GM21529 (cell line): ENCODE data around the gene PNCK.
A peak's percentile ranks its signal among the peaks of the same experiment; 100 is the strongest.
"Not testable (repeated sequence)": the region's sequence is repeated elsewhere in the genome, so short reads cannot be mapped to it uniquely, and the experiment has no call there.

Experiments
- ATAC-seq: cut with Tn5 transposase; IDR thresholded peaks from one replicate; pipeline ENCODE4 v1.9.1; 2021; ENCODE audit not compliant: unreplicated experiment

Gene PNCK

GRCh38 chrX:153686711-153687110 lies 13.1 kb upstream of the PNCK start:
- no peak for ATAC-seq

- no peak for ATAC-seq
Observed at GRCh38 chrX:153685751-153686696, 12.4 kb upstream of the PNCK start.

DNA sequence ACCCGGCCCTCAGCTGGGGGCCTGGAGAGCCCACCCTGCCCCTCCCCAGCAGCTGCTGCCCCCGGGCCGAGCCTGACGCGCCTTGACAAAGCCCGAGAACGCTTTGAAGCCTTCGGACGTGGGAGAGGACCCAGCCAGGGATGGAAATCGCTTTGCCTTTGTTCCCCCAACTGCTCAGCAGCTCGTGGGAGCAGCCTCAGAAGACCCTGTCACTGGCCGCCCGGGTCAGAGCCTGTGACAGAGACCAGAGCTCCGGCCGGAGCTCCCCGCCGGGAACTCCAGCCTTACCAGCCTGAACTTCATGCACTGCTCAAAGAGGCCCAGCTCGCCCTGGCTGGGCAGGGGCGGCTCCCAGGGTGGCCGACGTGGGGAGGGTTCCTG lies 11.5 kb upstream of the PNCK start:
- no peak for ATAC-seq

- no peak for ATAC-seq
Observed at GRCh38 chrX:153684467-153685155, 11.0 kb upstream of the PNCK start.

DNA sequence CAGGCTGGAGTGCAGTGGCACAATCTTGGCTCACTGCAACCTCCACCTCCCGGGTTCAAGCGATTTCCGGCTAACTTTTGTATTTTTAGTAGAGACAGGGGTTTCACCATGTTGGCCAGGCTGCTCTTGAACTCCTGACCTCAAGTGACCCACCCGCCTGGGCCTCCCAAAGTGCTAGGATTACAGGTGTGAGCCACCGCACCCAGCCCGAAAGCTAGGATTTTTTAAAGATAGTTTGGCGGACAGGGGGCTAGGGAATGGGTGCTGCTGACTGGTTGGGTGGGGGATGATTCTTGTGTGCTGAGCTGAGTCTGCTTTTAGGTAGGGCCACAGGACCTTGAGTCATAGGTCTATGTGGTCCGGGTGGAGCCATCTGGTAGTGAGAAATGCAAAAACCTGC lies 9.9 kb upstream of the PNCK start:
- ATAC-seq = not testable (repeated sequence)

- ATAC-seq = no peak
Observed at GRCh38 chrX:153681175-153681574, 7.6 kb upstream of the PNCK start.

- no peak for ATAC-seq
Observed at GRCh38 chrX:153674219-153674851, 722 bp upstream of the PNCK start.

DNA sequence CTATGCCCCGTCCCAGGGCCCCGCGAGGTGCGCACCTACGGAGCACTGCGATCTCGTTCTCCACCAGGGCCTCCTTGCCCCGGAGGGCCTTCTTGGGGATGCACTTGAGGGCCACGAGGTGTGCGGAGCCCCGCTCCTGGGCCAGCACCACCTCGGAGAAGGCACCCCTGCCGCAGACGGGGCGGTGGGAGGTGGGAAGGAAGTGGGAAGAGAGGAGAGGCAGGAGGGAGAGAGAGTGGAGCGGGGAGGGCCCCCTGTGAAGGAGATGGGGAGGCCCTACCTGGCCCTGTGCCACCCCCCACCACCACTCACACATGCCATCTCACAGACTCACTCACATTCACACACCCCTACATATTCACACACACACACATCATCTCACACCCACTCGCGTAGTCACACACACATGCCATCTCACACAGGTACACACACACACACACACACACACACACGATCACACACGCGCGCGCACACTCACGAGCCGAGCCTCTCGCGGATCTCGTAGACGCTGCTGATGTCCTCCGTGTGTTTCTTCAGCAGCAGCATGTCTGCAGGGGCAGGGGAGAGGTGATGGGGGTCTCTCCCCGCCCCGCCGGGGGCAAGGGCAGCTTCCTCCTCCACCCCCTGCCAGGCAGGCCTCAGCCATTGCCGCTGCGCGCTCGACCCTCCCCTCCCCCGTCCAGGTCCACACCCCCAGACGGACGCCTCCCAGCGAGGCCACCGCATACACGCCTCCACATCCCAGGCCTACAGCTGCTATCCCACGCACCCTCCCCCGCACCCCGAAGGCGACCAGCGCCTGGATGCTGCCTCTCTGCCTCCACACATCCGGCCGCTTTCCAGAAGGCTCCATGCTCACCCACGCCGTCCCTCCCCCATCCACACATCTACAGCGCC lies 834 bp downstream of the PNCK start:
- no peak for ATAC-seq

DNA sequence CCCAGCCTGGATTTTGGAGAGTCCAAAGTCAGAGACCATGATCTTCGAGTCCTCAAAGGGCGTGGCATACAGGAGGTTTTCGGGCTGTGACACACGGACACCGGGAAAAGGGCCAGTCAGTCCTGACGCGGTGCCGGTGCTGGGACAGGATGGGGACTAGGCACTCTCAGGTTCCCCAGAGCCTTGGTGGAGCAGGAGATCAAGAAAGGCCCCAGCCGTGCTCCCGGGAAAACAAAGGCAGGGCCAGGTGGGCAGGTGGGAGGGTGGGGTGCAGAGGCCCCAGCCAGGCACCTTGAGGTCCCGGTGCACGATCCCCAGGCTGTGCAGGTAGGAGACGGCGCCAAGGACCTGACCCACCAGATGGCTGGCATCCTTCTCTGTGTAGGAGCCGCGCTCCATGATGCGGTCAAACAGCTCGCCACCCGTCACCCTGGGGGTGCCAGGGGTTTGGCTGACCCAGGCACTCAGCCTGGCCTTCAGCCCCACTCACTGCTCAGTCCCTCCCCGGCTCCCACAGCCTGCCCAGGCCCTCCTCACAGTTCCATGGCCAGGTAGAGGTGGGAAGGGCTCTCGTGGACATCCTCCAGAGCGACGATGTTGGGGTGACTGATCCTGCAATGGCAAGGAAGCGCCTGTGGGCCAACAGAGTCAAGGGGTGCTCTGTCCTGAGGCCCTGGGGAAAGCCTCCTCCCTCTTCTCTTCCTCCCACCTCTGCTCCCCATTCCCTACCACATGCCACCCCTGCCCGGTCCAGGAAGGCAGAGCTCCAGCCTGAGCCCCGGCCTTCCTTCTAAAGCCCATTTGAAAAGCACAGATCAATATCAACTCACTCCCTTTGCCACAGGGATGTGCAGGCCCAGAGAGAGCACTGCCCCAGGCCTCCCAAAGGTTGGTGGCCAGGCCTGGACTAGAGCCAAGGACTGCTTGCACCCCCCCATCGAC lies 1.8 kb downstream of the PNCK start:
- no peak for ATAC-seq

DNA sequence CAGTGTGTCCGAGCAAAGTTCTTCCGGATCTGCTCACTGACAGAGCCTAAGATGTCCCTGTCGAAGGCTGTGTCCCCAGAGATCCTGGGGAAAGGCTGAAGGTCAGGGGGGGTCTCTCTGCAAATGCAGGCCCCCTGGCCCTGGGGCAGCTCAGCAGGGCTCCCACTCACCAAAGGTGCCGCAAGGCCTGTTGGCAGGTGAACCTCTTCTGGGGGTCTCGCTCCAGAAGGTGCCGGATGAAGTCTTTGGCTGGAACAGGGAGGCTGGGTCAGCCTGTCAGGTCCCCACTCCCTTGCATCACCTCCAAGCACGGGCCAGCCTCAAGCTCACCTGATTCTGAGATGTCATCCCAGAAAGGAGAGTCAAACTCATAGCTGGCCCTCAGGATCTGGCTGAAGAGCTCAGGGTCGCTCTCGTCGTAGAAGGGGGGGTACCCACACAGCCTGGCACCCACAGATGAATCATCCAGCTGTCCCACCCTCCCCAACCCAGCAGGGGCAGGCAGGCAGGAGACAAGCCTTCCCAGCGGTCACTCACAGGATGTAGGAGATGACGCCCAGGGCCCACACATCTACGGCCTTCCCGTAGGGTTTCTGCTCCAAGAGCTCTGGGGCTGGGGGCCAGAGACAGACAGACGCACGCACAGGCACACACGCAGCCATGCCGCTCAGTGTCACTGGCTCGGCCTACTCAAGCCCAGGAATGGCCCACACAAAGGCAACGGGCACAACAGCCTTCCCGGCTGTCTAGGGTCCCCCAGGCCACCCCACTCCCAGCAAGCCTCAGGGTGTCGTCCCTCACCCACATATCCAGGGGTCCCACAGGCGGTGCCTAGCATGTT lies 2.6 kb downstream of the PNCK start:
- ATAC-seq = no peak

GRCh38 chrX:153669901-153670731 lies 3.5 kb downstream of the PNCK start:
- no peak for ATAC-seq

- ATAC-seq = no peak
Observed at GRCh38 chrX:153669174-153669890, 4.3 kb downstream of the PNCK start.

GRCh38 chrX:153668423-153669173 lies 5.0 kb downstream of the PNCK start:
- peak; percentile 6 for ATAC-seq

GRCh38 chrX:153667956-153668396 lies 5.6 kb downstream of the PNCK start:
- peak; percentile 86 for ATAC-seq

- no peak for ATAC-seq
Observed at GRCh38 chrX:153667281-153667955, 6.2 kb downstream of the PNCK start.

DNA sequence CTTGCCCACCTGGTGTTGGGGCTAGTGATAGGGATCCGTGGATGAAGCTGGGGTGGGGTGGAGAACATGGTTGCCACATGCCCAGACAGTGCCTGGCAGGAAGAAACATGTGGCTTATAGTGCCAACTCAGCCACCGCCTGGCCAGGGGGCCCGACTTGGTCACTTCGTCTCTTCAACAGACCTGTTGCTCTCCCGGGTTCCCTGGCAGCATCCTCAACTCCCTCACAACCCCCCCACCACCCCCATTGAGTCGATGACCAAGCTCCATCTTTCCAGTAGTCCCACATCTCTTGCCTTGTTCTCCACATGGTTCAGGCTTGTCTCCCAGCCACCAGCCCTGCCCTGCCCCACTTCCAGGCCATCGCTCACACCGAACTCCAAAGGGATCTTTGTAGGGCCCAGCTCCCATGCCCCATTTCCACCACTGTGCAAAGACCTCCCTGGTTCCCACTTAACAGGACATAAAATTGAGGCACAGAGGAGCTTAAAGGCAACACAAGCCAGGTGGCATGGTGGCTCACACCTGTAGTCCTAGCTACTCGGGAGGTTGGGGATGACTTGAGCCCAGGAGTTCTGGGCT lies 7.8 kb downstream of the PNCK start:
- ATAC-seq = no peak
